ENCODE results near the gene HNRNPF.
A peak's percentile ranks its signal among the peaks of the same experiment; 100 is the strongest.
"Not testable (repeated sequence)": the region's sequence is repeated elsewhere in the genome, so short reads cannot be mapped to it uniquely, and the experiment has no call there.

The HNRNPF gene

DNA sequence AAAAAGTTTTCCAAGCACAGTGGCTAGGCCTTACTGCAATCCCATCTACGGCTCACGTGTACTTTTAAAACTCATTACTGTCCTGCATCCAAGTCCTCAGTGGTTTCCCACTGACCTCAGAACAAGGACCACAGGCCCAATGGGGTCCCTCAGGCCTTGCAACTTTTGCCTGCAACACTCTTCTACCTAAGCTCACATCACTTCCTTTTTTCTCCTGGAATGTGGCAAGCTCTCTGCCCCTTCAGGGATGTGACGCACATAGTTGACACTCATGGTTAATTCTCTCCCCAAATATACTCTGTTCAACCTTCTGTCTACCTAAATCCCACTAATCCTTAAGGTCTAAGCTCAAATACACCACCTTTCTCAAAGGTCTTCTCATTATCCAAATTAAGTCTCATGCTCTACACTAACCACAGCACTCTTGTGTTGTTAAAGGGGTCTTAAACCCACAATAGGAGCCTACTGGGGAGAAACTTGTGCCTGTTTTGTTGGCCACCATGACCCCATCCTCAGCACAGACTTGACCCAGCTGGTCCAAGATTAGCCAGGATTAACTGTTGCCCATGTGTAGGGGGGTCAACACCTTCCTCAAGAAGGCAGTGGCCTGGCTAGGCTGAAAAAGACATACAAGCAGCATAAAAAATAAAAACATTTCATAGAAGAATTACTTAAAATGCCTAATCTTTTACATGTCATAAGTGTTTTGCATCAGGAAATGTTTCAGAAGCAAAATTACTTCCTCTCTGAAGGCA lies 15.2 kb downstream of the HNRNPF start:
- TF ChIP-seq, protein P1, sequence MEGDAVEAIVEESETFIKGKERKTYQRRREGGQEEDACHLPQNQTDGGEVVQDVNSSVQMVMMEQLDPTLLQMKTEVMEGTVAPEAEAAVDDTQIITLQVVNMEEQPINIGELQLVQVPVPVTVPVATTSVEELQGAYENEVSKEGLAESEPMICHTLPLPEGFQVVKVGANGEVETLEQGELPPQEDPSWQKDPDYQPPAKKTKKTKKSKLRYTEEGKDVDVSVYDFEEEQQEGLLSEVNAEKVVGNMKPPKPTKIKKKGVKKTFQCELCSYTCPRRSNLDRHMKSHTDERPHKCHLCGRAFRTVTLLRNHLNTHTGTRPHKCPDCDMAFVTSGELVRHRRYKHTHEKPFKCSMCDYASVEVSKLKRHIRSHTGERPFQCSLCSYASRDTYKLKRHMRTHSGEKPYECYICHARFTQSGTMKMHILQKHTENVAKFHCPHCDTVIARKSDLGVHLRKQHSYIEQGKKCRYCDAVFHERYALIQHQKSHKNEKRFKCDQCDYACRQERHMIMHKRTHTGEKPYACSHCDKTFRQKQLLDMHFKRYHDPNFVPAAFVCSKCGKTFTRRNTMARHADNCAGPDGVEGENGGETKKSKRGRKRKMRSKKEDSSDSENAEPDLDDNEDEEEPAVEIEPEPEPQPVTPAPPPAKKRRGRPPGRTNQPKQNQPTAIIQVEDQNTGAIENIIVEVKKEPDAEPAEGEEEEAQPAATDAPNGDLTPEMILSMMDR (IDR thresholded peaks at IDR 0.05; ENCODE audit: low read depth, low read length), result no peak

DNA sequence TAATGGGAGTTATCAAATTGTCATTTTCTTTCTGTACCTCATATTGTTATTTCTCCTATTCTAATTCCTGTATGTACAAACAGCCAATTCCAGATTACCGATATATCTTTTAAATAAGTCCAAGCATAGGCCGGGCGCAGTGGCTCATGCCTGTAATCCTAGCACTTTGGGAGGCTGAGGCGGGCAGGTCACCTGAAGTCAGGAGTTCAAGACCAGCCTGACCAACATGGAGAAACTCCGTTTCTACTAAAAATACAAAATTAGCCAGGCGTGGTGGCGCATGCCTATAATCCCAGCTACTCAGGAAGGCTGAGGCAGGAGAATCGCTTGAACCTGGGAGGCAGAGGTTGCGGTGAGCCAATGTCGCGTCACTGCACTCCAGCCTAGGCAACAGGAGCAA lies 15.8 kb downstream of the HNRNPF start:
- H3K4me3 ChIP-seq (ENCODE audit: low read depth, low read length), result not testable (repeated sequence)

More for the DNA sequence above, 15.2 kb downstream of the HNRNPF start:
- H3K4me3 ChIP-seq (ENCODE audit: low read depth, low read length), result no peak overlapping the region

DNA sequence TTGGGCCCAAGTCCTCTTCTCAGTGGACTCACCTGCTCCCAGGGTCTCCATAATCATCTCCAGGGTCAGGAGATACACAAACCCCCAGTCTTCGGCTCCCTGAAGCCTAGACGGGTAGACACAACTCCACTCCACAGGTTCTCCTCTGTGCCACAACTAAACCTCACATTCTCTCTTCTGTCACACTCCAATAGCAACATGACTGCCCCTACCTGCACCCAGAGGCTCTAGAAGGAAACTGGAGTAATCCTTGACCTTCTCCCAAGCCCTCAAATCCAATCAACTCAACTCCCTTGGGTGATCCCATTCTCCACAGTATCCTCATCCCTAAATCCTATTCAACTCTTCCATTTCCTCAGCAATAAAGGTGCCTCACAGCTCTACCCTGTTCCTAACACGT lies 16.2 kb downstream of the HNRNPF start:
- H3K4me3 ChIP-seq (ENCODE audit: low read depth, low read length), result no peak overlapping the region
- TF ChIP-seq, protein P1 (IDR thresholded peaks at IDR 0.05; ENCODE audit: low read depth, low read length), result no peak

DNA sequence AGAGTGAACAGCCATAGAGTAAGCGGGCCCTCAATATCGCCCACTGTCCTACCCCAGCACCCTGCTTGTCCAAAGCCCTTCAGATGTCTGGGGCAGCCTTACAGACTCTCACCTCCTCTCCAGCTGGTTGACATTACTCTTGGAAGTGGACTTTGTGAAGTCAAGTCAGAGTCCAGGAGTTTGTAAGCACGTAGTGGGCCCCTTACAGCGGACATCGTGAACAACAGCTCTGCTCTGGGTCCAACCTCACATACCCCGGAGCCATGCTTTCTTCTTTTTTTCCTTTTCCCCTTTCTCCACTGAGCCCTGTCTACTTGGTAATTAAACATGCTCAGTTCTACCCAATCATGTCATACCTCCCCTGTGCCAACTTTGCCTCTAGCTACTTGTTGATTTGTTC lies 17.5 kb downstream of the HNRNPF start:
- TF ChIP-seq, protein P1 (IDR thresholded peaks at IDR 0.05; ENCODE audit: low read depth, low read length), result no peak
- no peak overlapping the region for H3K4me3 ChIP-seq (ENCODE audit: low read depth, low read length)

DNA sequence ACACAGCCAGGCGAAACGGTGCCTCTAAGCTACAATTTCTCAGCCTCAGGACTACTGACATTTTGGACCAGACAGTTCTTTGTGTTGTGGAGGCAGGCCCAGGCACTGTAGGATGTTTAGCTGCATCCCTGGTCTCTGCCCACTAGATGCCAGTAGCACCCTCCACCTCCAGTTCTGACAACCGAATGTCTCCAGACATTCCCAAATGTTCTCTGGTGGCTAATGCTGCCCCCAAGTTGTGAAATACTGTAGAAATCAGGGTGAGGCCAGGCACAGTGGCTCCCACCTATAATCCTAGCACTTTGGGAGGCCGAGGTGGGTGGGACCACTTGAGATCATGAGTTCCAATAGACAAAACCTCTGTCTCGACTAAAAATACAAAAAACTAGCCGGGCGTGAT lies 18.2 kb downstream of the HNRNPF start:
- TF ChIP-seq, protein P1 (IDR thresholded peaks at IDR 0.05; ENCODE audit: low read depth, low read length), result peak; percentile 44
- H3K4me3 ChIP-seq (ENCODE audit: low read depth, low read length), result no peak overlapping the region

DNA sequence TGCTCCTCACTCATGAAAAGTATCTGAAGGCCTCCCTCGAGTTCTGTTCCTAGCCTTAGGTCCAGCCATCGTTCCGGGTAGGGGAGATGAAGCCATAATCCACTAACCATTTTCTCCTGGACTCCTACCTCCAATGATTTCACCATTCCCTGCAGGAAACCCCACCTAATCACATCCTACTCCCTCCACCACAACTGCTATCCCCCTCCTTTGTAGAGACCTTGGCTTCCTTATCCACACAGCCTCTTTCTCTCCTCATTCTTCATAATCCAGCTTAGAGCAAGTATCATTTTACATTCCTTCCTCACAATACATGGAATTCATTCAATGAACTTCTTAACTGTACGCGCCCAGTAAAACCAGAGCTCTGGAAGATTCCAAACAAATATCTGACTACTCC lies 18.7 kb downstream of the HNRNPF start:
- TF ChIP-seq, protein P1 (IDR thresholded peaks at IDR 0.05; ENCODE audit: low read depth, low read length), result no peak
- no peak overlapping the region for H3K4me3 ChIP-seq (ENCODE audit: low read depth, low read length)

DNA sequence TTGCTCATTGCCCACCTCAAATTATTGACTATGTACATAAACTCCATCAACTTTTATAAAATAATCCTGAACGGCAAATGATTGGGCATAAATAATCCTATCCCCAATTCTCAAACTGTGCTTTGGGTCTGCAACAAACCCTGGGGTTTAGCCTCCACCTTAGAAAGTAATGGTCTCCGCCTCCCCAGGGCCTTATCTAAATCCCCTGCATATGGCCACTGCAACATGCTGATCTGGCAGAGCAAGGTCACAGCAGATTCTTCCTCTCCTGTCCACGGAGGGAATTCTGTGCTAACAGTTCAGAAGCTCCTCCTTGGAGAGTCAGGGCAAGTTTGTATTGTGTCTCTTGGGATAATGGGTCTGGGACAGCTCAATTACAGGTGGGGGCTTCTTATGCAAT lies 19.1 kb downstream of the HNRNPF start:
- TF ChIP-seq, protein P1 (IDR thresholded peaks at IDR 0.05; ENCODE audit: low read depth, low read length), result no peak
- no peak overlapping the region for H3K4me3 ChIP-seq (ENCODE audit: low read depth, low read length)

DNA sequence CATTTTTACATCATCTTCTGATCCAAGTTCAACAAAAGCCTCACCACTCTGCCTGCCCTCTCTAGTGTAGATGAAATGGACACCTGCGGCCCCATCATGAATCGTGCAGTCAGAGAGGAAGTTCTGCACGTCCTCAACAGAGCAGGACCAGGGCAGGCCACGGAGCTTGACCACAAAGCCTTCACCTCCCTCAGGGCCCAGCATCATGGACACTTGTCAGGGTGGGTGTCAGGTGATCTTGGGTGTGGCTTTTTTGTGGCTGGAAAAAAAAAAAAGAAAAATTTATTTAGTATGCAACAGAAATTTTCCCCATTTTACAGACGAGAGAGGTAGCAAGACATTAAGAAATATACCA lies 21.3 kb downstream of the HNRNPF start:
- TF ChIP-seq, protein P1 (IDR thresholded peaks at IDR 0.05; ENCODE audit: low read depth, low read length), result no peak
- H3K4me3 ChIP-seq (ENCODE audit: low read depth, low read length), result no peak overlapping the region

Measured in WI38 (cell line).